Activated CD4-positive, alpha-beta T cell treated with anti-CD3 and anti-CD28 coated beads, Interleukin-2, amount 50 U/mL, for 16 hours (primary cell): ENCODE results near the gene FYN.
A peak's percentile ranks its signal among the peaks of the same experiment; 100 is the strongest.

Experiments
- DNase-seq: peaks from one replicate; pipeline ENCODE4 v3.0.0-alpha.2; 2020

FYN gene

DNA sequence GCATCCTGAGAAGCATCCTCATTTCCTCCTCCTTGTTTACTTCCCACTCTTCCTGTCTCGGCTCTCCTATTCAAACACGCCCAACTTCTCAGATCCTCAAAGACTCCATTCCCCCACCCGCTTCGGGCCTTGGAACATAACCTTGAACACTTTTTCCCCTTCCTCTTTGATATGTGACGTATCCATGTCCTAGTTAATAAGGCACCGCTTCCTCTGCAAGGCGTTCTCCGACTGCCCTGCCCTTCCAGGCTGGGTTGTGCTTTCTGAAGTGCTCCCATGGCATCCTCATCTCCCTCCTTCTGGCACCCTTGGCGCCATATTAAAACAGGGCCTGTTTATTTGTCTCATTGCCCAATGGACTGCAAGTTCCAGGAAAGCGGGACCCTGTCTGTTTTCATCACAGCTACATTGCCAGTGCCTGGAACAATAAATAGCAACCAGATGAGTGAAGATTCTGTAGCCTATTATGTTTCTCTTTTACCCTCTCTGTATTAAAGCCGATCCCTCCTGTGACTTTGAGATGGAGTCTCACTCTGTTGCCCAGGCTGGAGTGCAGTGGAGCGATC, 152.2 kb downstream of the FYN start:
- DNase-seq: no peak

DNA sequence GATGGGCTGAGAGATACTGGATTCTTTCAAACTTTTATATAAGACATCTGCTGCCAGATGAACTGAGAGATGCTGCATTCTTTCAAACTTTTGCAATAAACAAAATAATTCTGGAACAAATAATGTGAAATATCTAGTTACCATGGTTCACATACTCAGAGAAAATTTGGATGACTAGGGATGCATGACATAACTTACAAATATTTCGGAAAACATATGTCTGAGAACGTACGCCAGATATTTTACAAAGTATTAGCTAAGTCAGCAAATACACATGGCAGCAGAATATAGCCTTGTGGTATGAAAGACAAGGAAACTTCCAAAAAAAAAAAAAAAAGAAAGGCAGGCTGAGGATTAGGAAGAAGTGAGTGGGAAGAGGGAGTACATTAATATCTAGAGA, 154.3 kb downstream of the FYN start:
- DNase-seq: no peak

DNA sequence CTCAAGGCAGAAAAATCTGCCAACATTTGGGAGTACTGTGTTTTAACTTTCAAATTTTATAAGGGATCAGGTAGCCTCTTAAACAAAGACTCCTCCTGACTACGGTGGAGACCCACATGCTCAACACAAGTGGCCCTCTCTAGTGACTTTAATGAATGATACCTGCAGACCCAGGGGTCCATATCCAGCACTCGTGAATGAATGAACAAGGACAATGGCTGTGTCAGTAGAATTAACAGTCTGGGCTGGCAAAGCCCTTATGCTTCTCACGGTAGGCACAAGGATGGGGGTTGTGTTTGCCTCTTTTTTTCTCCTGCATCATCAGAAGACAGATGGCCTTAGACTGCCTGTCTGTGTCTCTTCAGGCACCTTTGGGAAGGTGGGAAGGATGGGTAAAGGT, 154.9 kb downstream of the FYN start:
- no peak for DNase-seq

GRCh38 chr6:111717621-111718020, 155.6 kb downstream of the FYN start:
- DNase-seq: no peak

- DNase-seq: no peak
These were observed 156.9 kb downstream of the FYN start for GRCh38 chr6:111716325-111716724.

GRCh38 chr6:111715321-111715720, 157.9 kb downstream of the FYN start:
- peak; percentile 37 for DNase-seq

GRCh38 chr6:111714416-111715270, 158.6 kb downstream of the FYN start:
- DNase-seq: peak; percentile 49

DNA sequence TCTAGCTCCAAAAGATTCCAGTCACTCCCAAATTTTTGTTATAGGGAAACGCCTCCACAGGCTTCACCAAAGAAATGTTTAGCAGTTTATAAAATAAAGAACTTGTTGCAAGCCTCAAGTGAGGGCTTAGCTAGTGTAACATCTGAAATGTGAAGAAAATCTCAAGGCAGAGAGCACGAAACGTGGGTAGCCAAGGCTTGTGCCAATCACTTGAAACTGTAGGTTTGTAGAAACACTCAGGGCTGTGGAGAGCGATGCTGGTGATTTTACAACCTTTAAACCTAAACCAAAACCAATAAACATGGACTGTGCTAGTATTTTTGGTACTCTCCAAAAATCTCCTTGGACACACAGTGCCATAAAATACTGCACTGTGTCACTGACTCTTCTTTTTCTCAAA, 159.4 kb downstream of the FYN start:
- no peak for DNase-seq

DNA sequence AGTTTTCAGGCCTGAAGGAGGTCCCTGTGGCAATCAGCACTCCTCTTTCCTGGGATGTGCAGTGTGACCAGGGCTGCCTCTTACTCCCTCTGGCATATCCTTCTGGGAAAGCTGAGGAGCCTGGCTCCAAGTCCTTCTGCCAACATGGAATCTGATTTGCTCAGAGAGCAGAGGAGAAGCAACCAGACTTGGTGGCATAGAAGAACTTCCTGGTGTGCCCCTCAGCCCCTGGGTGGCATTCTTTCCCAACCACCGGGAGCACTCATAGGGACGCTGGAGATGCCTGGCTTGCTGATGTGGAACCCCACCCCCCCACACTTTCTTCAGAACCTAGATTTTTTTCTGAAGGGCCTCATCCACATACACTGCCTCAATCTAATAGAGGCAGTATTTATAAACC, 160.0 kb downstream of the FYN start:
- DNase-seq: no peak

DNA sequence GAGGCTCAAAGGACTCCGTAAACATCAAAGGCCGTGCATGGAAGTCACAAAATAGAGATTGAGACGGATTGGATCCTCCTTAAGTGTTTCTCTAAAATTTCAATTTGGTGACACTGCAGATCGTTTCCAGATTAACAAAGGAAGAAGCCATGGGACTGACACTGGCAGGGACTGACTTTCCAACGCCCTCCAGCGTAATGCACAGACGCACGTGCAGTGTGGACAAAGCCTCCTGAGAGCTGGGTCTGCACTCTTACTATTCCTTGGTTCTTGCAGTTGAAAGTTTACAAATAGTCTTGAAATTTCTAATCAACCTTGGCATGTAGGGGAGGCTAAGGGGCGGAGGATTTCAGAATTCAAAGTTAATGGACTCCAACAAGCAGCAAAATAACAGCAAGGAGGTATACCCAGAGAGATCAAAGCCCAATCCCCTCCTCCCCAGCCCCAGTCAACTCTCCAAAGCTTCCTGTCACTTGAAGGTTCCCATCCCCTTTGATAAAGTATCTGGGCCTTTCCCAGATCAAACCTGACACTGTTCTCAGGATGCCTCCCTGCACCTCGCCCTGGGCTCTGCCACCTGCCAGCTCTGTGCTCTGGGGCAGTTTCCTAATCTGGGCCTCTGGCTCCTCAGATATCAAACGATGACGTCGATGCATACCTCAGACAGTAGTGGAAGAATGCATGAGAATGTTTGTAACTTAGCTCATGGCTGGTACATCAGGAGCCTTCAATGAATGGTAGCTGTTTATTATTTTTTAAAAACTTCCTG, 161.1 kb downstream of the FYN start:
- DNase-seq: no peak

DNA sequence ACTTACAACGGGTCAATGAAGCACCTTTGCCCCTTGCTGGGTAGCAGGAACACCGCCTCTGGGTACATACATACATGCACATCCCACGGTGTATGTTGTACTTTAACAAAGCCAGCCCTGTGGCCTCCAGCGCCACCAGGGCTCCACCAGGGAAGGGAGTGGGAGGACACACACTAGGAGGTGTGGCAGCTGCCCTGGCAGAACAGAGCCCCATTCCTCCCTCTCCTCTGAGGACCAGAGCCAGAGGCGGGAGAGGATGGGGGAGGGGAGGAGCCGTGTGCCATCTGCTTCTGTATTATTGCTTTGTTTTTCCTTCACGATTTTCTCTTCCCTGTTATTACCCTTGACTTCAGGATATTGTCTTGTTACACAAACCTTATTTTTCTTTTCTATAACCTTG, 161.8 kb downstream of the FYN start:
- no peak for DNase-seq

DNA sequence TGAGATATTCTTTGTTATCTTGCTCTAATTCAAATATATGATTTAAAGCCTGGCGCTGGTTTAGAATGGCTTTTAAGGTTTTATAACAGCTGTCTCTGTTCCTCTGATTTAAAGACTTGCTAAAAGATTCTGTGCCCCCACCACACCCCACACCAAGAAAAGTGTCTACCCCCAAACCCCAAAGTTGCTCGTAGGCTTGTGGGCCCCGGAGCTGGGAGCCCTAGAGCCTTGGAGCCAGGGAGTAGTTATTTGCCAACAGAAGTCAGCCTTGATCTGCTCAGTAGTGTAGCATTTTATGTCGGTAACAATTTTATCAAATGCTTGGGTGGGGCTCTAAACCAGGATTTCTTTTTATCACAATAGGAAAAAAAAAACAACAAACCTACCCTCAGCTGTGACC, 162.3 kb downstream of the FYN start:
- DNase-seq: no peak

DNA sequence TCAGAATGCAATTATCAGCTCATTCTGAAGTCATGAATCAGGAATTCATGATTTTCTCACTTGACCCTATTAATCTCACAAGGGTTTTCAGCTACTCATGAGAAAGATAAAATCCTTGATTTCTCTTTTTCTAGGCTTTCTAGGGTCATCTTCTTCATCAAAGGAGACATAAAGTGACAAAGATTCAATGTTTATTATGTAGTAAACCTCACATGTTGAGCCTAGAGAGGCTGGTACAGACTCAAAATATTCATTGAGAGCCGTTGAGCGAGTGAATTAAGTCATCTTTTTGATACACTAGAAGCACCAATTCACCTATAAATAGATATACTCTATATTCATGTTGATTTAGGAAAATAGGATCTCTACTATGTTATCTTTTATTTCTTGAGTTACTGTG, 162.8 kb downstream of the FYN start:
- no peak for DNase-seq

- DNase-seq: peak; percentile 77
These were observed 163.4 kb downstream of the FYN start for GRCh38 chr6:111709615-111710398.

- no peak for DNase-seq
These were observed 164.1 kb downstream of the FYN start for GRCh38 chr6:111709201-111709600.

DNA sequence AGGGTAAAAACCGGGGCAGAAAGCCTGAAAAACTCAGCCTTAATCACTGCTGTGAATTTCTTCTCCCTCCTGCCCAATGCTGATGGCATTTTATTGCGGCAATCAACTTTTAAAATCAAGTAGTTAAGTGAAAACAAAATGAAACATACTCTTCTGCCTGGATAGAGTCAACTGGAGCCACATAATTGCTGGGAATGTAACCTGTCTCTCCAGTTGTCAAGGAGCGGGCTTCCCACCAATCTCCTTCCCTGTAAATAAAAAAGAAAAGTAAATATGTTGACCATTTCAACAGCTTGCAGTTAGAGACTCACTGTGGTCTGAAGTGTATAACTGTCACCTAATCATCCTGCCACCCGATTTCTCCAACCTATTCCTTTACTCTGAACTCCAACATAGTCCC, 165.5 kb downstream of the FYN start:
- DNase-seq: no peak

GRCh38 chr6:111706841-111707391, 166.3 kb downstream of the FYN start:
- no peak for DNase-seq

DNA sequence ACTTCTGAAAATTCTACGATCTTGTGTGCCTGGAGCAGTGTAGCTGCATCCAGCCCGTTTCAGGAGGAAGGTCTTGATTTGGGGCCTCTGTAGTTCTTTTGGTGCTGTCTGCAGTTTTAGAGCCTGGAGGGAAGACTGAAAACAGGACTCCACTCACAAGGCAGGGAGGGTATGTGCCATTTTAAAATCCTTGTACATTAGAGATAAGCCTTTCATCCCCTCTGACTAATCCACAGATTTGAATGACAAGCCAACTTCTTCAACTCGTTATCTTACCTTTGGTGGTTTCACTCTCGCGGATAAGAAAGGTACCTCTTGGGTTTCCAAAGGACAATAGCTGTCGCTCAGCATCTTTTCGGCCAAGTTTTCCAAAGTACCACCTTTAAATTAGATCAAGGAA, 169.5 kb downstream of the FYN start:
- DNase-seq: no peak

- DNase-seq: no peak
These were observed 171.0 kb downstream of the FYN start for GRCh38 chr6:111702268-111702667.

GRCh38 chr6:111701146-111701545, 172.1 kb downstream of the FYN start:
- no peak for DNase-seq

- DNase-seq: no peak
These were observed 173.0 kb downstream of the FYN start for GRCh38 chr6:111700135-111700690.

- no peak for DNase-seq
These were observed 174.1 kb downstream of the FYN start for GRCh38 chr6:111699123-111699522.

DNA sequence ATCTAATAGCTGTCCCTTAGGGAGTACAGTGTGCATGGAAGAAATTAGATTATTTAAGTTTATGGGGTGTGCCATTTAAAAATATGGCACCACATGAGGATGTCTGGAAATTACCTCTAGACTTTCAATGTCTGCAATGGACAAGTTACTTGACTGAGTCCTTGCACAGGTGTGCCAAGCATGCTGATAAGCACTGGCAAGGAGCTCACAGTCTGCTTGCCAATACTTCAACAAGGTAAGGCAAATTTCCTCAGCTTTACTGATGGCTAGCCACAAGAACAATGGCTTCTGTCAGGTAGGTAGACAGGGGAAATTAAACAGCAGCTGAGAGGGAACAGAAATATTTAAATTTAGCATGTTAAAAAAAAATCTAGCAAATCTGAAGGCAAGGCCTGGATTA, 176.4 kb downstream of the FYN start:
- no peak for DNase-seq
